Measurements from ENCODE around the gene VAMP7.

DNA sequence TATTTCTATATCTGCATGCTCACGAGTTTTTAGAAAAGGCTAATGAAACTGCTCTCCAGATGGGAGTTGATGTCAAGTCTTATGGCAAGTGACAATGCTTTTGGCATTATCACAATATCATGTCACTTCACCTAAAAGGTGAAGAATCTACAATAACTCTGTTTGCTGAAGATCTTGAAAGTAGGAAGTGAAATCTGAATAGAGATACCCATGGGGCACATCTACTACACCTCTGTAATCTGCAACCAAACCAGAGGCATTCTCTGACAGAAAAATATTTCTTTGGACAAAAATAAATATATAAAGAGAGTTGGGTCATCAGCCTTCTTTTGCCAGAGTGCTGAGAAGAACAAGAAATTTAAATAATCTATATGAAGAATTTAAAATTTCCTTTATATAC, 3.9 kb upstream of the VAMP7 start:
- TF ChIP-seq POLR2A (IDR thresholded peaks at IDR 0.05) (no peak), EP300 (IDR thresholded peaks at IDR 0.05; ENCODE audit: low read depth) (no peak)
- TF ChIP-seq, protein P1, sequence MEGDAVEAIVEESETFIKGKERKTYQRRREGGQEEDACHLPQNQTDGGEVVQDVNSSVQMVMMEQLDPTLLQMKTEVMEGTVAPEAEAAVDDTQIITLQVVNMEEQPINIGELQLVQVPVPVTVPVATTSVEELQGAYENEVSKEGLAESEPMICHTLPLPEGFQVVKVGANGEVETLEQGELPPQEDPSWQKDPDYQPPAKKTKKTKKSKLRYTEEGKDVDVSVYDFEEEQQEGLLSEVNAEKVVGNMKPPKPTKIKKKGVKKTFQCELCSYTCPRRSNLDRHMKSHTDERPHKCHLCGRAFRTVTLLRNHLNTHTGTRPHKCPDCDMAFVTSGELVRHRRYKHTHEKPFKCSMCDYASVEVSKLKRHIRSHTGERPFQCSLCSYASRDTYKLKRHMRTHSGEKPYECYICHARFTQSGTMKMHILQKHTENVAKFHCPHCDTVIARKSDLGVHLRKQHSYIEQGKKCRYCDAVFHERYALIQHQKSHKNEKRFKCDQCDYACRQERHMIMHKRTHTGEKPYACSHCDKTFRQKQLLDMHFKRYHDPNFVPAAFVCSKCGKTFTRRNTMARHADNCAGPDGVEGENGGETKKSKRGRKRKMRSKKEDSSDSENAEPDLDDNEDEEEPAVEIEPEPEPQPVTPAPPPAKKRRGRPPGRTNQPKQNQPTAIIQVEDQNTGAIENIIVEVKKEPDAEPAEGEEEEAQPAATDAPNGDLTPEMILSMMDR (IDR thresholded peaks at IDR 0.05), result no peak

Measured in transverse colon (tissue), 3 donors.